ENCODE measurements around the gene DNAJC7.

- TF ChIP-seq CTCF (IDR thresholded peaks at IDR 0.05) (no peak), POLR2A (IDR thresholded peaks at IDR 0.05) (no peak), POLR2AphosphoS5 (IDR thresholded peaks at IDR 0.05) (no peak)
Observed at GRCh38 chr17:41962111-41962510, 55.1 kb downstream of the DNAJC7 start.
